Panc1 (cell line): ENCODE measurements around the gene DGKD. TPM values are rescaled to one million over a fixed set of nuclear protein-coding genes. Genes with fewer than 3 reads are reported as not detected.

Source experiments
- ATAC-seq: fragments of 200-7000 bp; cut with Tn5 transposase; 2 replicates; pipeline ENCODE4 v1.9.1; 2020; ENCODE audit warnings: mild to moderate bottlenecking, moderate library complexity
- BruUV-seq: library from RNA; stranded (reverse); fragments of 400-500 nt; replicated peaks from 2 replicates; lab custom pipeline; 2021; lab: Mats Ljungman, UMichigan
- CTCF ChIA-PET: fragments of 300-600 bp; sonication (Branson Sonifier 250); formaldehyde crosslinking; loops from one replicate; lab custom pipeline; 2022; ENCODE audit warnings: antibody characterized with exemption; lab: Charles Lee
- POLR2A ChIA-PET: fragments of 300-600 bp; sonication (Branson Sonifier 250); formaldehyde crosslinking; loops from one replicate; lab custom pipeline; 2022; ENCODE audit warnings: antibody characterized with exemption; lab: Charles Lee
- DNase-seq: peaks from one replicate; pipeline ENCODE4 v3.0.0-alpha.2; 2010; ENCODE audit warnings: low read depth, low spot score
- H3K27ac ChIP-seq: 2 replicates; pipeline ENCODE4 v1.5.1; 2011; ENCODE audit warnings: mild to moderate bottlenecking, low read length, inconsistent platforms
- H3K27me3 ChIP-seq: fragments of 200-500 bp; sonication (Bioruptor generic); 2 replicates; pipeline ENCODE4 v1.6.0; 2014; ENCODE audit warnings: low read length, inconsistent platforms; ENCODE audit not compliant: control insufficient read depth, insufficient read depth
- H3K36me3 ChIP-seq: fragments of 200-500 bp; sonication (Bioruptor generic); 2 replicates; pipeline ENCODE4 v1.5.1; 2014; ENCODE audit warnings: inconsistent platforms, mild to moderate bottlenecking, low read length, moderate library complexity; ENCODE audit not compliant: control insufficient read depth, insufficient read depth
- H3K4me1 ChIP-seq: 2 replicates; pipeline ENCODE4 v1.5.1; 2011; ENCODE audit warnings: inconsistent platforms, mild to moderate bottlenecking, low read length, moderate library complexity; ENCODE audit not compliant: control insufficient read depth, insufficient read depth
- H3K4me3 ChIP-seq, 2 experiments: 2 replicates each; pipeline ENCODE4 v1.5.1; 2011 to 2012; ENCODE audit warnings: low read depth in 2 of 2, low read length in 2 of 2, mild to moderate bottlenecking in 2 of 2, inconsistent platforms in 1 of 2, moderate library complexity in 1 of 2
- H3K9me3 ChIP-seq: fragments of 200-500 bp; sonication (Bioruptor generic); 2 replicates; pipeline ENCODE4 v1.5.1; 2014; ENCODE audit warnings: low read depth, mild to moderate bottlenecking, inconsistent platforms, low read length, moderate library complexity; ENCODE audit not compliant: control insufficient read depth, insufficient read depth
- CTCF ChIP-seq: fragments of 450-650 bp; IDR thresholded peaks from 2 replicates; pipeline ENCODE4 v1.5.1; 2017; ENCODE audit warnings: mild to moderate bottlenecking
- POLR2AphosphoS5 ChIP-seq: IDR thresholded peaks from 2 replicates; pipeline ENCODE4 v1.6.1; 2012; ENCODE audit warnings: mild to moderate bottlenecking, low read depth, low read length, moderate library complexity
- REST ChIP-seq, 2 experiments: IDR thresholded peaks; 2 replicates each; pipeline ENCODE4 v1.6.1; 2011 to 2012; ENCODE audit warnings: low read depth in 2 of 2, control low read depth in 1 of 2, low read length in 1 of 2, mild to moderate bottlenecking in 1 of 2, moderate library complexity in 1 of 2; ENCODE audit not compliant: insufficient read depth in 1 of 2
- SIN3A ChIP-seq: IDR thresholded peaks from 2 replicates; pipeline ENCODE4 v1.6.1; 2012; ENCODE audit warnings: low read depth, mild to moderate bottlenecking, low read length, moderate library complexity, borderline replicate concordance; ENCODE audit not compliant: insufficient read depth
- TCF7L2 ChIP-seq: IDR thresholded peaks from 2 replicates; pipeline ENCODE4 v1.6.1; 2011; ENCODE audit warnings: mild to moderate bottlenecking, low read depth, low read length, inconsistent platforms
- in situ Hi-C: cut with HindIII; loops from 2 replicates; pipeline ENCODE4 v1.10.0; 2016; ENCODE audit warnings: low sequenced_read_pairs, low pct_unique_long_range_greater_than_20kb
- intact Hi-C: fragments of 100-400 bp; cut with micrococcal nuclease; formaldehyde crosslinking; loops from one replicate; pipeline ENCODE4 v1.10.0; 2022; ENCODE audit not compliant: unreplicated experiment
- total RNA-seq: library from RNA; stranded (reverse); gene quantifications from one replicate; pipeline ENCODE4 v1.2.1, GENCODE V29; 2021; ENCODE audit not compliant: unreplicated experiment

DGKD gene
- total RNA-seq, 1 experiment from 2014 or later = 89.0 TPM

GRCh38 chr2:233444501-233444900 is 90.2 kb downstream of the DGKD start:
- no TSS peak for BruUV-seq
- no peaks in the 10 kb centered on the region for H3K9me3 ChIP-seq
- TF ChIP-seq POLR2AphosphoS5 (no peak), REST (IDR thresholded peaks at IDR 0.05; ENCODE audit: insufficient read depth in 1 of 2, low read depth in 2 of 2, low read length in 1 of 2) (no peak), SIN3A (no peak), TCF7L2 (no peak), CTCF (no peak)
- no peak overlapping the region for H3K27ac ChIP-seq
- in situ Hi-C loops = no loop called here
- H3K4me3 ChIP-seq = no peak overlapping the region
- H3K36me3 ChIP-seq = peaks cover 7% of the 10 kb centered on the region
- H3K27me3 ChIP-seq = no peaks in the 10 kb centered on the region
- DNase-seq (no peak), ATAC-seq (no peak)
- H3K4me1 ChIP-seq = peaks cover 13% of the 10 kb centered on the region
- POLR2A ChIA-PET = no interaction called here
- intact Hi-C loops = loop anchor here (5.0 to 10.0 kb wide), 2 partner anchors 90 to 162 kb away; partner anchors contain the start of gene DGKD
- CTCF ChIA-PET = no interaction called here

GRCh38 chr2:233445152-233445830 is 91.0 kb downstream of the DGKD start:
- no peak overlapping the region for H3K4me3 ChIP-seq
- ChIA-PET CTCF (no interaction called here), POLR2A (no interaction called here)
- H3K9me3 ChIP-seq = no peaks in the 10 kb centered on the region
- in situ Hi-C loops = no loop called here
- H3K36me3 ChIP-seq = peaks cover 11% of the 10 kb centered on the region
- no peaks in the 10 kb centered on the region for H3K27me3 ChIP-seq
- DNase-seq = no peak
- no peak for ATAC-seq
- peaks cover 13% of the 10 kb centered on the region for H3K4me1 ChIP-seq
- no peak for TF ChIP-seq REST (IDR thresholded peaks at IDR 0.05; ENCODE audit: insufficient read depth in 1 of 2, low read depth in 2 of 2, low read length in 1 of 2)
- no peak for TF ChIP-seq CTCF
- TF ChIP-seq SIN3A = no peak
- no peak for TF ChIP-seq POLR2AphosphoS5
- H3K27ac ChIP-seq = no peak overlapping the region
- intact Hi-C loops = loop anchor here (10.0 kb wide), 1 partner anchor 90 kb away; the partner anchor contains the start of gene DGKD
- no TSS peak for BruUV-seq
